ENCODE measurements around the gene PGAM1.
"Not testable (repeated sequence)": the region's sequence is repeated elsewhere in the genome, so short reads cannot be mapped to it uniquely, and the experiment has no call there.

Gene PGAM1

GRCh38 chr10:97425964-97426775 lies at the start of gene PGAM1:
TSS of gene PGAM1 (plus strand) at chr10:97426191. CDS start at chr10:97426308, 117 bp downstream.
- DNase-seq (ENCODE audit: low read depth): peak; percentile 86

- DNase-seq (ENCODE audit: low read depth): no peak
These were observed 49.6 kb upstream of the PGAM1 start for GRCh38 chr10:97376413-97376812.

GRCh38 chr10:97378933-97379921 lies 46.8 kb upstream of the PGAM1 start:
- no peak for DNase-seq (ENCODE audit: low read depth)

DNA sequence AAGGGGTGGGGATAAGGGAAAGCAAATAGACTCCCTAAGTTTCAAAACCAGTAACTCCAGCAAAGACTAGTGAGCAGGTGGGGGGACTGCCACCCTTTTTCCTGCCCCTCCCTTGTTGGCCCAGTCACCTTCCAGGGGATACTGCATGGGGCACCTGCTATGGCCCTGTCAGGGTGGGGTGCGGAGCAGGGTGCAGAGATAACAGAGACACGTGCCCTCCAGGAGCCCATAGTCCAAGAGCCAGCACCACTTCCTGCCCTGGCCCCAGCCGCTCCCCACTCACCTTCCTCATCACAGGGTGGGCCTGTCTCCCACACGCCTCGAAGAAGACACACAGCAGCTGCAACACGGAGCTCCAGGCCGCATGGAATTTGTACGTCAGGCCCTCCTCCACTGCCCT lies 45.5 kb upstream of the PGAM1 start:
- DNase-seq (ENCODE audit: low read depth): no peak

GRCh38 chr10:97381626-97382025 lies 44.4 kb upstream of the PGAM1 start:
- no peak for DNase-seq (ENCODE audit: low read depth)

GRCh38 chr10:97383159-97383558 lies 42.8 kb upstream of the PGAM1 start:
- DNase-seq (ENCODE audit: low read depth): no peak

GRCh38 chr10:97384156-97384555 lies 41.8 kb upstream of the PGAM1 start:
- no peak for DNase-seq (ENCODE audit: low read depth)

DNA sequence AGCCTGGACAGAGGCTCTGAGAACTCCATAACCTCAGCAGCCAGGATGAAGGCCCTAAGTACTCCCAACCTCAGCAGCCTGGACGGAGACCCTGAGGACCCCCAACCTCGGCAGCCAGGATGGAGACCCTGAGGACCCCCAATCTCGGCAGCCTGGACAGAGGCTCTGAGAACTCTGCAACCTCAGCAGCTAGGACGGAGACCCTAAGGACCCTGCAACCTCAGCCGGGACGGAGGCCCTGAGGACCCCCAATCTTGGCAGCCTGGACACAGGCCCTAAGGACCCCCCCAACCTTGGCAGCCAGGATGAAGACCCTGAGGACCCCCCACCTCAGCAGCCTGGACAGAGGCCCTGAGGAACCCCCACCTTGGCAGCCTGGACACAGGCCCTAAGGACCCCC lies 41.4 kb upstream of the PGAM1 start:
- no peak for DNase-seq (ENCODE audit: low read depth)

GRCh38 chr10:97385565-97385964 lies 40.4 kb upstream of the PGAM1 start:
- DNase-seq (ENCODE audit: low read depth): no peak

DNA sequence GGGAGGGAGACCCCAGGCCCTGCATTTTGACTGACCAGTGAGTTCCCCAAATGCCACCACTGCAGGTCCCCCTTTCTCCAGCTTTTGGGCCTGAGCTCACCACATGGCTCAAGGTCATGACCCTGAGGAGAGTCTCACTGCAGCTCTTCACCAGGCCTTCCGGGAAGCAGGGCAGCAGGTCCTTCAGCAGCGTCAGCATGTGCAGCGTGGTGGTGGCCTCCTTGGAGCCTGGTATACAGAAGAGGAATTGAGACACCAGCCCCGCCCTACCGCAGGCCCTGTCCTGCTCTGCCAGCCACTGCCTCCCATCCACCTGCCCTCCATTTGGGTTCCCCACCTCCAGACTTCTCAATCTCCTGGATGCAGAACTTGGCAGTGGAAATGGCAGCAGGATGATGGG lies 37.8 kb upstream of the PGAM1 start:
- no peak for DNase-seq (ENCODE audit: low read depth)

- no peak for DNase-seq (ENCODE audit: low read depth)
These were observed 35.9 kb upstream of the PGAM1 start for GRCh38 chr10:97390091-97390490.

GRCh38 chr10:97393034-97393573 lies 32.9 kb upstream of the PGAM1 start:
- no peak for DNase-seq (ENCODE audit: low read depth)

DNA sequence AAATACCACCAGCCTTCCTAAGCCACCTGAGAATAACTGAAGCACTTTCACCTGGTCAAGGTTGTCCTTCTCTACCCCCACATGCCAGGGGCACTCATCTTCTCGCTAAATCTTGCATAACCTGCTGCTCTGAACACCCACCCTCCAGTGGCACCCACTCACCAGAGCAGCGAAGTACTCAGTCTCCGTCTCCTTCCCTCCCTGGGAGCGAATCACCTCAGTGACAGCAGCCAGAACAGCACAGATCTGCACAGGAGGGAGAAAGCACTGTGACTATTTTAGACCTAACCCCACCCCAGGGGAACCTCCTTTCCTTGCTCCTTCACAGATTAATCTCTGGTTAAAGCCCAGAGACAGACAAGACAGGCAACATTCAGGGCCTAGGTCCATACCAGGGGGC lies 29.9 kb upstream of the PGAM1 start:
- DNase-seq (ENCODE audit: low read depth): no peak

GRCh38 chr10:97399843-97400545 lies 26.0 kb upstream of the PGAM1 start:
- no peak for DNase-seq (ENCODE audit: low read depth)

DNA sequence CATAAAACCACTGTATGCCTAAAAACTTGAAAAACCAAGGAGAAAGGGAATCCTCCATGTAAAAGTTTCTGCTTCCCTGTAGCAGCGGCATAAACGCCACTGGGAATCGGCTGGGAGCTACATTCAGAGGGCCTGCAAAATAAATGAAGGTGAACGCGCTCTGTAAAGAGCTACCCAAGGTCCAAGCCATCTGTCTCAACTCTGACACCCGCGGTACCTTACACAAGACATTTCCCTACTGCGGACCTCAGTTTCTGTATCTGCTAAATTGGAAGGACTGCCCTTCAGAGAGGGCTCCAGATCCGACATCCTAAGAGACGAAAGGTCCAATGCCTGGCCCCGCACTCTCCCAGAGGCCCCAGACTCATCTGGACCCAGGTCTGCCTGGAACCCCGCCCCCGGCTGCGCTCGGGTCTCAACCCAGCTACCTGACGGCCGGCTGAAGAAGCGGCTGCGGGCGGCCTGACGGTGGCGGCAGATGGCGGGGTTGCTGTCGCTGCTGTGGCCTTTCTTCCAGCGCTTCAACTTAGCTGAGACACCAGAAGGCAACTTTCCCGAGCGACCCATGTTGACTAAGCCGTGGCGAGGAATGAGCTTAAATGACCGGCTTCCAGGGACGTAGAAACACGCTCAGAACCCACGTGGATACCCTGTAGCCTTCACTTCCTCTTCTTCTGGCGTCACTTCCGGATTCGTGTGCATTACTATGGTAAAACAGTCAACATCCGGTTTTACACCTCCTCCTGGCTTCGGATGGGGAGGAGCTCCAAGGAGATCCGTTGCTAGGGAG lies 25.1 kb upstream of the PGAM1 start, which contains the start of gene RRP12:
Gene RRP12, minus strand, starts transcription at position 676 of the 790 bp plus-strand sequence. Its CDS starts 109 bp downstream, at position 567.
- peak; percentile 56 for DNase-seq (ENCODE audit: low read depth)

GRCh38 chr10:97401455-97401919 lies 24.5 kb upstream of the PGAM1 start:
- DNase-seq (ENCODE audit: low read depth): no peak

- DNase-seq (ENCODE audit: low read depth): no peak
These were observed 21.9 kb upstream of the PGAM1 start for GRCh38 chr10:97404044-97404443.

DNA sequence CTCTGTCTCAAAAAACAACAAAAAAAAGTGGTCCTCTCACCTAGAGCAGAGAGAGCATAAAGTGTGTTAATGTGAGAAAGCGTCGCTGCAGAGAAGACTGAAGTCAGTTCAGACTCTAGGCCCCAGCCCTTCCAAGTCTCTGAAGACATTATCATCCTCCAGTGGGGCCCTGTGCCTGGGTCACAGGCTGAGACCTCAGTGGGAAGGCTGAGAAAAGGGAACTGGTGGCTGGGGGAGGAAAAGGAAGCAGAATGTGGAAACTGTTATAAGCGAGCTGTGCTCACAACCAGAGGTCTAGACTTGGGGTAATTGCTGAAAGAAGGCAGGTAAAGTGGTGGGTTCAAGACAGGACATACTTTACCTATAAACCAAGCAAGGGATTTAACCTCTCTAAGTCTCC lies 19.9 kb upstream of the PGAM1 start:
- no peak for DNase-seq (ENCODE audit: low read depth)

DNA sequence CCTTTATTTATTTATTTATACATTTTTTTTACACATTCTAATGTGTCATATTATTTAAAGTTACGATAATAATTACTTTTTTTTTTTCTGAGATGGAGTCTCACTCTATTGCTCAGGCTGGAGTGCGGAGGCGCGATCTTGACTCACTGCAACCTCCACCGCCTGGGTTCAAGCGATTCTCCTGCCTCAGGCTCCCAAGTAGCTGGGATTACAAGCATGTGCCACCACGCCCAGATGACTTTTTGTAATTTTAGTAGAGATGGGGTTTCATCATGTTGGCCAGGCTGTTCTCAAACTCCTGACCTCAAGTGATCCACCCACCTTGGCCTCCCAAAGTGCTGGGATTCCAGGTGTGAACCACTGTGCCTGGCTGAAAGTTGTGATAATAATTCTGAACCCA lies 19.5 kb upstream of the PGAM1 start:
- not testable (repeated sequence) for DNase-seq (ENCODE audit: low read depth)

GRCh38 chr10:97407211-97407951 lies 18.6 kb upstream of the PGAM1 start:
- DNase-seq (ENCODE audit: low read depth): no peak

All from stimulated activated CD8-positive, alpha-beta memory T cell treated with anti-CD3 and anti-CD28 coated beads, Interleukin-7, amount 100 ng/mL, for 24 hours (primary cell).